GM19455 (cell line): ENCODE data around the gene NCKAP5.

Experiments used
- ATAC-seq: cut with Tn5 transposase; IDR thresholded peaks from one replicate; pipeline ENCODE4 v1.9.1; 2021; ENCODE audit not compliant: unreplicated experiment

The NCKAP5 gene

DNA sequence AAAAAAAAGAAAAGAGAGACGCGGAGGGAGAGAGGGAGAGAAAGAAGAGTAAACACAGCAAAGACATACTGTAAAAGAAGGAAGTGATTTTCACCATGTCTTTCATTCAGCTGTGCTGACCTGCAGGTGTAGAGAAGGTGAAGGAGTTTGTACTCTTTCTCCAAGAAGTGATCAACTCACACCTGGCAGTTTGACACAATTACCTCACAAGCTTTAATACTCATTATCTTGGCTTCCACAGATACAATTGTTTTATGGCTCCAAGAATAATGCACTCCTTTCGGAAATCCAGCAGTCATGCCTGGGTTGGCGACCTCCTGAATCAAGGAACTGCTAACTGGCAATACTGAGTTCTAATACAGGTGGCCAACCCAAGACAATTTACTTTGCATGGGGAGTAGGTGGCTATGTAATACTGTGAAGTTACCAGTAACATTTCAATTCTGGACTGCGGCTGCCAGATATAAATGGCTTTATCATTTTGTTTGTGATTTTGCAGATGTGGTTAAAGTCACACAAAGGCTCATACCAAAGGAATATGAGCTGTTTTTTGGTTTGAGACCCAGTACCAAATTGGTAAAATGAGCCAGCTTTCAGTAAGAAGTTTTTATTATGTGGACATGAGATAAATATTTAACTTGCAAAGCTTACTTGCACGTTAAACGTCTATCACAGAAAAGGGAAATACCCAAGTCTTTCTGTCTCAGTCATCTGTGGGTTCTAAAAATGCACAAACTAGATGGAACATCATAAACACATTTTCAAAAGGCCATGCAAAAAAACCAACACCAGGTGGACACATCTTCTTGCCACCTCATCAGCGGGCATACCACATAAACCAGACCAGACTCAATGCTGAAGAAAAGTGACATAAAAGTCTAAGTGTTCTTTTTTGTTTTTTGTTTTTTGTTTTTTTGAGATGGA lies 69.3 kb downstream of the NCKAP5 start:
- ATAC-seq = no peak

GRCh38 chr2:133497951-133498565 lies 70.2 kb downstream of the NCKAP5 start:
- no peak for ATAC-seq

DNA sequence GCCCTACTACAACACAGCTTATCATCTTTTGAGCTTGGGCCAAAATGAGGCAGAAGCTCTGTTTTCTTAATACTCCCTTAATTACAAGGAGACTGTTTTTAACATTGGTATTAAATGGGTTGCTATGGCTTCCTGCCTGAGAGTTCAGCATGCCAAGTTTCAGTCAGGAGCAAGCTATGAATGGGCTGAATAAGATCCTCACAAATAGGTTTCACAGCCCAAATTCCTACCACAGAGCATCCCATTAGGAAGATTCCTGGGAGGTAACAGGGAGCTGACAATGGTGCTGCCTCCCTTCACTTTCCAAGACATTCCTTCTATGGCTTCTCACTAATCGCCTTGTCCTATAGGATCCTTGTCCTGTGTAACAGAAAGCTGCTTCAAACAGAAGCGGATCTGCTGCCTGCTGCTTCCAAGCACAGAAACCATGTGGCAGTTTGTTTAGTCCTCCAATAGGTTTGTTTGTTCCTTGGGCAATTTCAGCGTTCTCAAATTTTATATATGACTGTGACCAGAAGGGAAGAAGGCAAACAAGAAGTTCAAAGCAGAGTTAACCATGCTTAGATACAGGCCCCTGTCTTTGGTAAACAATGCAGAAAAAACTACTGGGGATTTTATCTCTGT lies 70.9 kb downstream of the NCKAP5 start:
- ATAC-seq = no peak

DNA sequence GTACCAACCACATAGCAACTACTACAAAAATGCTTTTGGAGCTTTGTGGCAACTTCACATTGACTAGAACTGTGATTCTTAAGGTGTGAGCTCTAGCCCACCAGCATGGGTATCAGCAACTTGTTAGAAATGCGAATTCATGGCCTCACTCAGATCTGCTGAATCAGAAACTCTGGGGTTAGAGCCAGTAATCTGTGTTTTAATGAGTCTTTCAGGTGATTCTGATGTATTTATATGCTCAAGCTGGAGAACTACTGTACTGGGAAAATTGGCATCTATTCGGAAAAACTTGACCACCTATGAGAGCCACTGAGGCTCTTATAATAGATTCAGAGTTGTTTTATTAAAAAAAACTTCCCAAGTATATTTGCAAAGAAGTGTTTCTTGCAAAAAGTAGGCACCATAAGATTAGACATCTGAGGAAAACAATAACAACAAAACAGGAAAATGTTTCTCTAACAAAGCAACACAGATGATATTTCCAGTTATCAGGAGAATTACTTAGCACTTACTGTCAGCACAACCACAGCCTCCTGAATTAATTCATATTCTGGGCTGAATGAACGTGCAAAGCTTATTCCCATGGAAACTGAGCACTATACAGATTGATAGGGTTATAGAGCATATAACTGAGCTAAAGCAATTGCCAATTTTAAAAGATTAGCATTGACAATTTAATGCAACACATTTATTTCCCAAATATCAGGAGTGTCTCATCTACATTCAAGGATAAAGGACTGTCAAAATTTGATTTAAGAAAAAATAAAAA lies 71.6 kb downstream of the NCKAP5 start:
- ATAC-seq = no peak

DNA sequence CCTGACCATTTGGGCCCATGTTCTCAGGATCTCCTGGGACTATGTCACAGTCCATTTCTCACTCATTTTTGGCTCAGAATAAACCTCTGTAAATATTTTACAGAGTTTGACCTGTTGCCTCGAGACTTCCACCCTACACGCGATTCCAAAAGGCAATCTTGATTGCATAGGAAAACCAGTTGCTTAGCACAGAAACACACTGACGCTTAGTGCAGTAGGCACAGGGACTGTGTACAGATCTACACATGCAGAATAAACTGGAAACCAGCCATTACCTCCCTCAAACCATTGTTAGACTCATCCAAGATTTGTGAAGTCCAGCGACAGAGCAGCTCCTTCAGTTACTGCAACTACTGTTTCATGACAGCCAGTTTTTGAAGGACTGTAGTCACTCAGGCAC lies 73.0 kb downstream of the NCKAP5 start:
- no peak for ATAC-seq

- no peak for ATAC-seq
These were observed 75.4 kb downstream of the NCKAP5 start for GRCh38 chr2:133492719-133493380.

- ATAC-seq = no peak
These were observed 77.8 kb downstream of the NCKAP5 start for GRCh38 chr2:133490411-133490980.

DNA sequence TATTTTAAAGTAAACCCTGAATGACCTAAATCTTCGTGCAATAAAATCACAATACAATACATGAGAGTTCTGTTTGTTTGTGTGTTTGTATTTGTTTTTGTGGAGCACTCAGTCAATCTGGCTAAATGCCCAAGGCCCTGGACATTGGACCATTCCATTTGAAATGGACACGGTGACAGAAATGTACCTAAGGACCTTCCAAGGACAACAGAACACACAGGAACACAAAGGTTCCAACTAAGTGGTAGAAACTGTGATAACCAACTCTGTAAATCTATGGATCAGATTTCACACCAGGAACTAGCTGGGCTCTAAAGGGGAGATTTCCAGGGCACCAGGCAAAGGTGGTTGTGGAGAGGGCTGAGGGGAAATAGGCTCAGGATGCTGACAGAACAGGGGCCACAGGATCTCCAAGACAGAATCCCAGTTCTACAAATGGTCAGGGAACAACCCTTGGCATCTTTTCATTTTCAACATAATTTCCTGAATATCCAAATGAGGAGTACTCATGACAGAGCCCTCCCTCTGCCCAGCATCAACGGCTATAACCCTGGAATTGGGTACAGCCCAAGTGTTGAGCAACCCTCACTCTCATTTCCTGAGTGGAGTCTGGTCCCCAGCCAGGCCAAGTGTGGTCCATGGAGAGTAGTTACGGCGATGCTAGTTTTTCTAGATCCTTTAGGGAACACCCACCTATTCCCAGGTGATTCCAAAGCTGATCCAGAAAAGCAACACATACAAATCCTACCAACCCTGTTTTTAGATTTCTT lies 78.4 kb downstream of the NCKAP5 start:
- no peak for ATAC-seq

DNA sequence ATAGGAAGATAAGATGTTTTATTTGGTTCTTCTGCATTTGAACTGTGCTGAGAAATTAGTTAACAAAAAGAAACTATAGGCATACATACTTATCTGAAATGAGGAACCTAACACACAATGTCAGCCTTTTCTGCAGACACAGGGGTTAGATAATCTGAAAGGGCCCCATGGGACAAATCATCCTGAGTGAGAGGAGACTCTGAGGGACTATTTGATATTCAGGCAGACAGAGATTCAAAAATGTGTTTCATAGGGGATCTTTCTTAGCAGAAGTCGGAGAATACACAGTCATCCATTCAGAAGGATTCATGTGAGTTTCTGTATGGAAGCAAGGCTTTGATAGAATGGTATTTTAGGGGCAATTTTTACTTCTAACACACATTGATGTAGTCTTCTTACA lies 79.1 kb downstream of the NCKAP5 start:
- no peak for ATAC-seq

- ATAC-seq = no peak
These were observed 81.5 kb downstream of the NCKAP5 start for GRCh38 chr2:133486771-133487191.

DNA sequence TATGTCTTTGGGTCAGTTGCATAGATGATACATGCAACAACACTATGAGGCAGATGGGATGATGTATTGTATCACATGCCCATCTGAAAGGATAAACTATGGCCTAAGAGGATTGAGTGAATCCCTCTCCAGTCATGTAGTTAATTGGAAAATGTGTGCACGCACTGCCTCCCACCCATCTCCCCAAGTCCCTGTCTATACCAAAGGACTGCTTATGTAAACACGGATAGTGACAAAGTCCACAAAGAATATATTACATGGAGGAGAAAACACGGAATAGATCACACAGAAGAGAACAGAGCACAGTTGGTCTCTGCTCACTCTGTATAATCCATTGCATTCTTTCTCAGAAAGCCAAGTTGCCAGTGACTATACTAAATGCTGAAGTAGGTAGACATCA lies 82.4 kb downstream of the NCKAP5 start:
- ATAC-seq = no peak

GRCh38 chr2:133484784-133485183 lies 83.5 kb downstream of the NCKAP5 start:
- no peak for ATAC-seq

DNA sequence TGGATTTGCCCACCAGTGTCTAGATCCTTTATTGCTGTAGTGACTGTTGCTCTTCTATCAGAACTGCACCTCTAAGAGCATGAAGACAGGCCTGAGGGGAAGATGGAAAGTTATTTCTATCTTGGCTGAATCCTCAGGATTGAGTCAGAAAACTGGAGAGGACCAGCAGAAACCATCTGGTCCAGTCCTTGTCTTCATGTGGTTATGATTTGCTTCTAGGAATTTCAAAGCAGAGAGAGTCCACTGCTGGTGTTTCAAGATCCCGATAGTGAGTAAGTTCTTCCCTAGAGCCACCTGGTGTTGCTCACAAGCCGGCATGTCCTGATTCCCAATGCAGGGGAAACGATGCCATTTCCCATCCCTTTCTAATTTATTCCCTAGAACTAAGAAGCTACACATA lies 84.2 kb downstream of the NCKAP5 start:
- no peak for ATAC-seq

DNA sequence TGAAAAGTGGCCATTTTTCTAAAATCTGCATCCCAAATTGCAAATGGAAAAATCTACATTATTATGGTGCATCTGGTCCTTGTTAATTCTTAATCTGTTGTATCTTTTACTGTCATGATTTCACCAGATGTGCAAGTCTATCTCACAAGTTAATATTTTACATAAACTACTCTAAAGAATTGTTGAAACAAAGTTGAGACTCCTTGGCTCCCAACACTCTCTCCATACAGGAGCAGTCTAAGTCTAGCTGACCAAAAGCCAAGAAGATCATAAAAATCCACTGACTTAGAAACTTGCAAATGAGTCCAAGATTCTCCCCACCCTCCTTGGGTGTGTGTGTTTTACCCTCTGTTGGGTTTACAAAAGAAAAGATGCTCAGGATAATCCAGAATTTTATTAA lies 85.1 kb downstream of the NCKAP5 start:
- no peak for ATAC-seq

- no peak for ATAC-seq
These were observed 87.4 kb downstream of the NCKAP5 start for GRCh38 chr2:133480707-133481429.

DNA sequence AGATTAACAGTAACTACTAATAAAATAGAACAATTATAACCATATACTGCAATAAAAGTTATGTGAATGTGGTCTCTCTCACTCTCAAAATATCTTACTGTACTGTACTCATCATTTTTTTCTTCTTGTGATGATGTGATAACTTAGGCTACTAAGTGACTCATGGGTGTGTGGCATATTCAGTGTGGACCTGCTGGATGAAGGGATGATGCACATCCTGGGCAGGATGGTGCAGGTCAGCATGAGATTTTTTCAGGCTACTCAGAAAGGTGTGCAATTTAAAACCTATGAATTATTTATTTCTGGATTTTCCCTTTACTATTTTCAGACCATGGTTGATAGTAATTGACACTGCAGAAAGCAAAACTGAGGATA lies 90.7 kb downstream of the NCKAP5 start:
- no peak for ATAC-seq

- no peak for ATAC-seq
These were observed 91.2 kb downstream of the NCKAP5 start for GRCh38 chr2:133476931-133477615.

- ATAC-seq = no peak
These were observed 92.0 kb downstream of the NCKAP5 start for GRCh38 chr2:133476286-133476685.
